Pancreas (tissue), 10 donors: Measurements from ENCODE around the gene METTL27. TPM values are rescaled to one million over a fixed set of nuclear protein-coding genes. Genes with fewer than 3 reads are reported as not detected.
A peak's percentile ranks its signal among the peaks of the same experiment; 100 is the strongest.

Experiments used
- ATAC-seq, 4 donors: fragments of 200-7000 bp; cut with Tn5 transposase; one replicate each; pipeline versions ENCODE4 v1.8.0 to v1.9.1; 2020; ENCODE audit warnings: mild to moderate bottlenecking in 4 of 4, moderate library complexity in 4 of 4
- DNase-seq, 6 donors: peaks; one replicate each; pipeline ENCODE4 v3.0.0-alpha.2; 2020
- FAIRE-seq: peaks from 2 replicates; lab custom pipeline; 2012; peaks lifted over from hg19 to GRCh38; lab: Jason Lieb, UNC
- H3K27ac ChIP-seq, 4 donors: fragments of 200-600 bp; sonication (generic); 1 replicate in 3 of 4; 2 replicates in 1 of 4; pipeline versions ENCODE4 v1.5.0 to v1.8.0; 2020
- H3K27me3 ChIP-seq, 4 donors: fragments of 200-600 bp; one replicate each; pipeline ENCODE4 v1.8.0; 2021
- H3K36me3 ChIP-seq, 3 donors: fragments of 200-600 bp; sonication (generic) in 1 of 3; one replicate each; pipeline versions ENCODE4 v1.5.0 to v1.8.0; 2020 to 2021
- H3K4me1 ChIP-seq, 3 donors: fragments of 200-600 bp; one replicate each; pipeline ENCODE4 v1.8.0; 2021
- H3K4me3 ChIP-seq, 4 donors: fragments of 200-600 bp; sonication (generic) in 2 of 4; one replicate each; pipeline versions ENCODE4 v1.5.0 to v1.8.0; 2020 to 2021
- H3K9me3 ChIP-seq, 4 donors: fragments of 200-600 bp; one replicate each; pipeline ENCODE4 v1.8.0; 2021
- CTCF ChIP-seq, 4 donors: fragments of 200-600 bp; sonication (generic) in 3 of 4; IDR thresholded peaks; one replicate each; pipeline versions ENCODE4 v1.5.0 to v1.8.0; 2021; ENCODE audit warnings: antibody characterized with exemption in 4 of 4
- WGBS, 2 donors: extraction: QIAGEN DNeasy Blood & Tissue Kit; methylation state at CpG; one replicate each; pipeline ENCODE4 v1.1.7; 2013; 5-methylcytosine and 5-hydroxymethylcytosine counted together
- intact Hi-C, 3 donors: fragments of 100-400 bp; cut with DNase I; formaldehyde crosslinking; loops; one replicate each; pipeline versions ENCODE4 v1.11.1 to v1.14.2; 2022
- polyA plus RNA-seq, 2 donors: library from polyadenylated mRNA; stranded (reverse); fragments of 200-250 nt; gene quantifications; one replicate each; pipeline ENCODE4 v1.2.3, GENCODE V29; 2013
- total RNA-seq, 6 donors: library from RNA; stranded (reverse); fragmentation: NEBNext Ultra II Directional in 4 of 6; extraction: Animal tissue kit (Norgen Biotek cat#: 25700) in 4 of 6; gene quantifications; one replicate each; pipeline versions ENCODE4 v1.2.1 to v1.2.4, GENCODE V29; 2021 to 2023
- donor health status: healthy with polysubstance abuse.
- donor health status: DM: no; HTN: no; CAD: no; lungs with moderate emphysema.
- donor health status: DM: no; HTN: no; CAD: no.
- donor health status: control.
- donor health status: control.
- donor health status: Bipolar disorder and iron deficiency.
- donor health status: DM: yes; HTN: yes; CAD: no.
- donor health status: DM: no; HTN: no; CAD: no.
- donor health status: DM: no; HTN: no; CAD: no.
- donor health status: DM: yes; HTN: yes; CAD: no.

The METTL27 gene
- total and polyA plus RNA-seq, 8 donors = 3.0 to 11.2 (median 5.5) TPM

GRCh38 chr7:73828107-73828803 is 14.1 kb downstream of the METTL27 start:
- Histone ChIP-seq H3K27ac (peak overlapping the region; percentile 85 to 98 (median 92)), H3K36me3 (no peaks in the 10 kb centered on the region), H3K4me1 (peaks cover 31 to 52% (median 38%) of the 10 kb centered on the region in 3 donors), H3K27me3 (no peaks in the 10 kb centered on the region), H3K9me3 (no peaks in the 10 kb centered on the region), H3K4me3 (no peak overlapping the region)
- FAIRE-seq (peak; percentile 17), ATAC-seq (peak; percentile 42 to 51 (median 48)), DNase-seq (peak in 3 of 6 donors; percentile 9 to 85 (median 84))
- no peak for TF ChIP-seq CTCF (IDR thresholded peaks at IDR 0.05)
- WGBS, 2 donors = 48 to 49% methylated on average over 14 of the region's 14 CpGs
- intact Hi-C loops = no loop called here

GRCh38 chr7:73827567-73828106 is 14.7 kb downstream of the METTL27 start:
- no peak for TF ChIP-seq CTCF (IDR thresholded peaks at IDR 0.05)
- peaks cover 31 to 52% (median 38%) of the 10 kb centered on the region in 3 donors for H3K4me1 ChIP-seq
- WGBS, 2 donors = 3% methylated on average over 11 of the region's 11 CpGs
- H3K4me3 ChIP-seq = no peak overlapping the region
- DNase-seq = peak; percentile 86 to 95 (median 94)
- no peak for FAIRE-seq
- ATAC-seq = peak; percentile 46 to 57 (median 54)
- H3K36me3 ChIP-seq = no peaks in the 10 kb centered on the region
- H3K27ac ChIP-seq = peak overlapping the region; percentile 85 to 98 (median 92)
- intact Hi-C loops = no loop called here
- no peaks in the 10 kb centered on the region for H3K9me3 ChIP-seq
- H3K27me3 ChIP-seq = no peaks in the 10 kb centered on the region

GRCh38 chr7:73824986-73825385 is 17.3 kb downstream of the METTL27 start:
- no peak for FAIRE-seq
- H3K4me3 ChIP-seq = no peak overlapping the region
- H3K27ac ChIP-seq = peak overlapping the region in 2 of 4 donors; percentile 98
- H3K4me1 ChIP-seq = peaks cover 25 to 47% (median 32%) of the 10 kb centered on the region in 3 donors
- WGBS, 2 donors = 32 to 53% methylated on average over 9 of the region's 9 CpGs
- no peaks in the 10 kb centered on the region for H3K27me3 ChIP-seq
- DNase-seq = peak in 5 of 6 donors; percentile 40 to 80 (median 73)
- peak in 2 of 4 donors; percentile 3 to 12 for ATAC-seq
- H3K36me3 ChIP-seq = no peaks in the 10 kb centered on the region
- no peak for TF ChIP-seq CTCF (IDR thresholded peaks at IDR 0.05)
- no peaks in the 10 kb centered on the region for H3K9me3 ChIP-seq
- intact Hi-C loops = no loop called here

- WGBS, 2 donors = 84 to 85% methylated on average over 11 of the region's 11 CpGs
- no peak for ATAC-seq
- TF ChIP-seq CTCF (IDR thresholded peaks at IDR 0.05) = no peak
- no peak overlapping the region for H3K27ac ChIP-seq
- peak in 2 of 6 donors; percentile 6 for DNase-seq
- intact Hi-C loops = no loop called here
- no peak for FAIRE-seq
- no peak overlapping the region for H3K4me3 ChIP-seq
- H3K36me3 ChIP-seq = no peaks in the 10 kb centered on the region
- H3K9me3 ChIP-seq = no peaks in the 10 kb centered on the region
- peaks cover 16 to 37% (median 24%) of the 10 kb centered on the region in 3 donors for H3K4me1 ChIP-seq
- H3K27me3 ChIP-seq = no peaks in the 10 kb centered on the region
Measured at GRCh38 chr7:73823873-73824592, 18.3 kb downstream of the METTL27 start.
